Thoracic aorta endothelial cell (primary cell): Measurements from ENCODE around the gene ADRA2B. TPM values are rescaled to one million over a fixed set of nuclear protein-coding genes. Genes with fewer than 3 reads are reported as not detected.

ENCODE experiments used
- total RNA-seq: library from RNA; depleted of rRNA; stranded (reverse); fragments of >200 nt; gene quantifications from 2 replicates; pipeline ENCODE4 v1.2.3, GENCODE V29; 2012

The ADRA2B gene
- not detected in 2 replicates for total RNA-seq

DNA sequence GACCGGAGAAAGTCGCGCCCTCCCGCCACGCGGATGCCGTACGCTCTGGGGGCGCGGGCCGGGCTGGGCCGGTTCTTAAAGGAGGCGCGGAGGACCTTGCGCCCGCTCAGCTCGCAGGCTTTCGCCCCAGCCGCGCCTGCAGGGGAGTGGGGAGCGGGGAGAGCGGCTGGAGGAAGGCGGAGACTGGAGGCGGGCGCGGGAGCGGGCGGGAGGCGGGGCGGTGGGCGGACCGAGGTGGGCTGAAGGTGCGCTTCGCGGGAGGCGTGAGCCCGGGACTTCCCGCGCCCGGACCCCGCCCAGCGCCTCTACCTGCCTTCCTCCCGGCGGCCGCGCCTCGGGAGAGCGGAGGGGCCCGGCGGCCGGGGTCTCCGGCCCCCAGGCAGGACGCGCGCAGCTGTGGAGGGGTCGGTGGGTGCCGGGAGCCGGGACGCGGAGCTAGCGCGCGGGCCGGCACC, at the start of gene ADRA2B:
Gene ADRA2B, minus strand, starts transcription at position 148 of the 455 bp plus-strand sequence. CDS start 422 bp downstream, outside the sequence.

DNA sequence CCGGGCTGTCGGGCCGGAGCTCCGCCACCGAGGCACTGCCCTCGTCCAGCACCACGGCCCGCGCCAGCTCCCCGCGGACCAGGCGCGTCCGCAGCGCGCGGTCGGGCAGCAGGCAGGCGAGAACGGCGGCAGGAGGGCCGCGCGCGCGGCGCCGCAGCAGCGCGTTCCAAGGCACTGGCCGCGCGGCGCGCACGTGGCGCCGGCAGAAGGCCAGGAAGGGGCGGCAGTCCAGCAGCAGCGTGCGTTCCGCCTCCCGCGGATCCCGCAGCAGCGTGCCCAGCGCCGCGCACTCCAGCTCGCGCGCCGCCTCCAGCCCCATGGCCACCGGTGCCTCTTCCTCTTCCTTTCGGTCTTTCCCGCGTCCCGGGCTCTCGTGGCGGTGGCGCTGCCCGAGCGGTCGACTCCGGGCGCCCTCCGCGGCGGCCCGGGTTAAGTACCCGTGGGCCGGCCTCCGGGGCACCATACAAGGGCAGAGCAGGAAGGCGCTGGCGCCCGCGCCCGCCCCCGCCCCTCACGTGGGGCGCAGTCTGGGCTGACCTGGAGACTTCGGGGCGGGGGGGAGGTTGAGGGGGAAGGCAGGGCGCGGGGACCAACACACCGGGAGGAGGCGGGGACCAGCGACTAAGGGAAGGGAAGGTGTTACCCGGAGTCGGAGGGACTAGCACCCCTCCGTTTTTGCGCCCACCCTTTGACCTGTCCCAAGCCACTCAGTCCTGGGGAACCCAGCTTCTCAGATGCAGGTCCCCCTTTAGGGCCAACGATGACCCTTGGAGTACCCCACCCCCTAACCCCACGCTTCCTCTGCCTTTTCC, 28.9 kb upstream of the ADRA2B start, which contains the start of gene DUSP2:
Gene DUSP2, minus strand, starts transcription at position 405 of the 812 bp plus-strand sequence. Its CDS starts 86 bp downstream, at position 319.

GRCh38 chr2:96138179-96139145, 22.1 kb upstream of the ADRA2B start, which contains the start of gene ASTL:
Gene ASTL (minus strand): TSS chr2:96138502. CDS start chr2:96138436, 66 bp downstream.

Other genes starting within 250 kb of the ADRA2B start
- 171 and 266 TPM in 2 replicates for gene ANKRD36C, start 124.7 kb downstream of the ADRA2B start, total RNA-seq
- gene GPAT2, start 81.7 kb downstream of the ADRA2B start, total RNA-seq: 6.5 and 7.4 TPM in 2 replicates
- gene ASTL, start 21.9 kb upstream of the ADRA2B start, total RNA-seq: not detected in 2 replicates
- 0.27 and 0.93 TPM in 2 replicates for gene DUSP2, start 28.9 kb upstream of the ADRA2B start, total RNA-seq
- 245 and 249 TPM in 2 replicates for gene STARD7, start 92.3 kb upstream of the ADRA2B start, total RNA-seq
- 26.3 and 26.6 TPM in 2 replicates for gene TMEM127, start 149.4 kb upstream of the ADRA2B start, total RNA-seq
- 88.0 and 97.3 TPM in 2 replicates for gene CIAO1, start 149.7 kb upstream of the ADRA2B start, total RNA-seq
- 63.3 and 81.8 TPM in 2 replicates for gene SNRNP200, start 189.0 kb upstream of the ADRA2B start, total RNA-seq
- 1.6 and 3.7 TPM in 2 replicates for gene ITPRIPL1, start 208.7 kb upstream of the ADRA2B start, total RNA-seq
- 25.7 and 41.4 TPM in 2 replicates for gene NCAPH, start 219.2 kb upstream of the ADRA2B start, total RNA-seq